HL-60 (cell line): ENCODE data around the gene APCDD1.

Experiments used
- DNase-seq, 2 experiments: peaks; one replicate each; pipeline ENCODE4 v3.0.0-alpha.2; 2010 to 2020; ENCODE audit warnings: low read depth in 1 of 2, low spot score in 1 of 2
- H3K27ac ChIP-seq: fragments of 250-450 bp; sonication (Bioruptor Pico); replicated peaks from 2 replicates; pipeline ENCODE4 v1.5.1; 2020; ENCODE audit warnings: mild to moderate bottlenecking, moderate library complexity
- H3K27me3 ChIP-seq: fragments of 250-450 bp; sonication (Bioruptor Pico); 2 replicates; pipeline ENCODE4 v1.5.1; 2021; ENCODE audit warnings: mild to moderate bottlenecking, moderate library complexity; ENCODE audit not compliant: insufficient read depth, poor library complexity, severe bottlenecking
- H3K4me3 ChIP-seq: replicated peaks from 2 replicates; pipeline ENCODE4 v1.5.1; 2011; ENCODE audit warnings: mild to moderate bottlenecking, control low read depth, low read length; ENCODE audit not compliant: insufficient read depth
- CTCF ChIP-seq: IDR thresholded peaks from one replicate; pipeline ENCODE4 v1.5.1; 2011; ENCODE audit warnings: low read length, control low read depth, inconsistent platforms; ENCODE audit not compliant: insufficient read depth
- GABPA ChIP-seq: IDR thresholded peaks from 2 replicates; pipeline ENCODE4 v1.6.1; 2012; ENCODE audit warnings: low read depth
- POLR2AphosphoS5 ChIP-seq: IDR thresholded peaks from 2 replicates; pipeline ENCODE4 v1.6.1; 2012; ENCODE audit warnings: low read depth
- REST ChIP-seq: IDR thresholded peaks from 2 replicates; pipeline ENCODE4 v1.6.1; 2012; ENCODE audit warnings: low read depth; ENCODE audit not compliant: insufficient replicate concordance
- SPI1 ChIP-seq: IDR thresholded peaks from 2 replicates; pipeline ENCODE4 v1.6.1; 2012; ENCODE audit warnings: low read depth, mild to moderate bottlenecking, borderline replicate concordance

The APCDD1 gene

GRCh38 chr18:10436160-10436559 is 18.3 kb upstream of the APCDD1 start:
- TF ChIP-seq SPI1 (no peak), POLR2AphosphoS5 (no peak), GABPA (no peak), REST (no peak), CTCF (no peak)
- Histone ChIP-seq H3K4me3 (no peak overlapping the region), H3K27ac (no peak overlapping the region), H3K27me3 (peaks cover 9% of the 10 kb centered on the region)
- DNase-seq, result no peak

GRCh38 chr18:10437837-10438236 is 16.6 kb upstream of the APCDD1 start:
- no peak for DNase-seq
- H3K27ac ChIP-seq, result no peak overlapping the region
- TF ChIP-seq REST (no peak), CTCF (no peak), SPI1 (no peak), GABPA (no peak)
- H3K4me3 ChIP-seq, result no peak overlapping the region
- H3K27me3 ChIP-seq, result peaks cover 9% of the 10 kb centered on the region

- DNase-seq, result no peak
- H3K27me3 ChIP-seq, result peaks cover 12% of the 10 kb centered on the region
- TF ChIP-seq GABPA (no peak), CTCF (no peak), POLR2AphosphoS5 (no peak), SPI1 (no peak)
- H3K4me3 ChIP-seq, result no peak overlapping the region
- no peak overlapping the region for H3K27ac ChIP-seq
These were observed 14.5 kb upstream of the APCDD1 start for GRCh38 chr18:10439898-10440297.

- H3K4me3 ChIP-seq, result no peak overlapping the region
- H3K27me3 ChIP-seq, result peaks cover 9% of the 10 kb centered on the region
- no peak for DNase-seq
- TF ChIP-seq CTCF, result no peak
- TF ChIP-seq GABPA, result no peak
- TF ChIP-seq REST, result no peak
- no peak for TF ChIP-seq POLR2AphosphoS5
- TF ChIP-seq SPI1, result no peak
- H3K27ac ChIP-seq, result no peak overlapping the region
These were observed 13.6 kb upstream of the APCDD1 start for GRCh38 chr18:10440884-10441283.
